Testis (tissue), 2 donors: ENCODE results near the gene UGGT2.
"Not testable (repeated sequence)": the region's sequence is repeated elsewhere in the genome, so short reads cannot be mapped to it uniquely, and the experiment has no call there.

ENCODE experiments used
- POLR2A ChIP-seq: fragments of 450-650 bp; IDR thresholded peaks from one replicate; pipeline ENCODE4 v1.6.1; 2017; ENCODE audit warnings: antibody characterized with exemption, mild to moderate bottlenecking, moderate library complexity
- TF ChIP-seq, protein P1 (sequence below), 3 experiments: fragments of 450-650 bp in 2 of 3; fragments of 200-600 bp in 1 of 3; sonication (generic) in 1 of 3; IDR thresholded peaks; one replicate each; pipeline ENCODE4 v1.5.1; 2016 to 2019; ENCODE audit warnings: antibody characterized with exemption in 3 of 3, mild to moderate bottlenecking in 2 of 3, moderate library complexity in 1 of 3

- TF ChIP-seq, protein P1, sequence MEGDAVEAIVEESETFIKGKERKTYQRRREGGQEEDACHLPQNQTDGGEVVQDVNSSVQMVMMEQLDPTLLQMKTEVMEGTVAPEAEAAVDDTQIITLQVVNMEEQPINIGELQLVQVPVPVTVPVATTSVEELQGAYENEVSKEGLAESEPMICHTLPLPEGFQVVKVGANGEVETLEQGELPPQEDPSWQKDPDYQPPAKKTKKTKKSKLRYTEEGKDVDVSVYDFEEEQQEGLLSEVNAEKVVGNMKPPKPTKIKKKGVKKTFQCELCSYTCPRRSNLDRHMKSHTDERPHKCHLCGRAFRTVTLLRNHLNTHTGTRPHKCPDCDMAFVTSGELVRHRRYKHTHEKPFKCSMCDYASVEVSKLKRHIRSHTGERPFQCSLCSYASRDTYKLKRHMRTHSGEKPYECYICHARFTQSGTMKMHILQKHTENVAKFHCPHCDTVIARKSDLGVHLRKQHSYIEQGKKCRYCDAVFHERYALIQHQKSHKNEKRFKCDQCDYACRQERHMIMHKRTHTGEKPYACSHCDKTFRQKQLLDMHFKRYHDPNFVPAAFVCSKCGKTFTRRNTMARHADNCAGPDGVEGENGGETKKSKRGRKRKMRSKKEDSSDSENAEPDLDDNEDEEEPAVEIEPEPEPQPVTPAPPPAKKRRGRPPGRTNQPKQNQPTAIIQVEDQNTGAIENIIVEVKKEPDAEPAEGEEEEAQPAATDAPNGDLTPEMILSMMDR (IDR thresholded peaks at IDR 0.05) = not testable (repeated sequence)
- TF ChIP-seq POLR2A = not testable (repeated sequence)
Observed at GRCh38 chr13:95845656-95846055, 207.5 kb downstream of the UGGT2 start.
